Lower leg skin (tissue), 3 donors: ENCODE measurements around the gene SNTA1.

Source experiments
- CTCF ChIP-seq, 3 donors: fragments of 450-650 bp; IDR thresholded peaks; one replicate each; pipeline ENCODE4 v1.5.1; 2016; ENCODE audit warnings: antibody characterized with exemption in 3 of 3, mild to moderate bottlenecking in 3 of 3, moderate library complexity in 2 of 3
- POLR2A ChIP-seq, 2 donors: fragments of 450-650 bp; IDR thresholded peaks; one replicate each; pipeline ENCODE4 v1.6.1; 2016 to 2017; ENCODE audit warnings: antibody characterized with exemption in 2 of 2, mild to moderate bottlenecking in 1 of 2, moderate library complexity in 1 of 2

GRCh38 chr20:33410081-33410742 lies 33.4 kb downstream of the SNTA1 start:
- TF ChIP-seq CTCF (IDR thresholded peaks at IDR 0.05) (no peak), POLR2A (IDR thresholded peaks at IDR 0.05) (no peak)
